ENCODE results near the gene TCF19.

GRCh38 chr6:31149827-31150447 is 8.5 kb upstream of the TCF19 start:
- TF ChIP-seq POU6F1 (CRISPR knock-in tag; IDR thresholded peaks at IDR 0.05; ENCODE audit: borderline replicate concordance, low read depth) (no peak), RARB (CRISPR knock-in tag; IDR thresholded peaks at IDR 0.05) (no peak), SNAI2 (CRISPR knock-in tag; IDR thresholded peaks at IDR 0.05) (no peak)

Measured in SK-N-SH treated with all-trans-retinoic acid at 6 μM for 48 hours (cell line).